GM12865 (cell line): Measurements from ENCODE around the gene KCNJ14.
"Not testable (repeated sequence)": the region's sequence is repeated elsewhere in the genome, so short reads cannot be mapped to it uniquely, and the experiment has no call there.

Experiments used
- DNase-seq: peaks from one replicate; pipeline ENCODE4 v3.0.0; 2010; ENCODE audit warnings: low read depth
- H3K4me3 ChIP-seq: 2 replicates; pipeline ENCODE4 v1.5.1; 2011; ENCODE audit warnings: mild to moderate bottlenecking, low read depth, low read length, control low read depth
- TF ChIP-seq, protein P1 (sequence below): IDR thresholded peaks from 2 replicates; pipeline ENCODE4 v1.5.1; 2011; ENCODE audit warnings: low read length, control low read depth, low read depth, inconsistent platforms; ENCODE audit not compliant: insufficient read depth; ENCODE audit errors: missing control alignments

KCNJ14 gene

DNA sequence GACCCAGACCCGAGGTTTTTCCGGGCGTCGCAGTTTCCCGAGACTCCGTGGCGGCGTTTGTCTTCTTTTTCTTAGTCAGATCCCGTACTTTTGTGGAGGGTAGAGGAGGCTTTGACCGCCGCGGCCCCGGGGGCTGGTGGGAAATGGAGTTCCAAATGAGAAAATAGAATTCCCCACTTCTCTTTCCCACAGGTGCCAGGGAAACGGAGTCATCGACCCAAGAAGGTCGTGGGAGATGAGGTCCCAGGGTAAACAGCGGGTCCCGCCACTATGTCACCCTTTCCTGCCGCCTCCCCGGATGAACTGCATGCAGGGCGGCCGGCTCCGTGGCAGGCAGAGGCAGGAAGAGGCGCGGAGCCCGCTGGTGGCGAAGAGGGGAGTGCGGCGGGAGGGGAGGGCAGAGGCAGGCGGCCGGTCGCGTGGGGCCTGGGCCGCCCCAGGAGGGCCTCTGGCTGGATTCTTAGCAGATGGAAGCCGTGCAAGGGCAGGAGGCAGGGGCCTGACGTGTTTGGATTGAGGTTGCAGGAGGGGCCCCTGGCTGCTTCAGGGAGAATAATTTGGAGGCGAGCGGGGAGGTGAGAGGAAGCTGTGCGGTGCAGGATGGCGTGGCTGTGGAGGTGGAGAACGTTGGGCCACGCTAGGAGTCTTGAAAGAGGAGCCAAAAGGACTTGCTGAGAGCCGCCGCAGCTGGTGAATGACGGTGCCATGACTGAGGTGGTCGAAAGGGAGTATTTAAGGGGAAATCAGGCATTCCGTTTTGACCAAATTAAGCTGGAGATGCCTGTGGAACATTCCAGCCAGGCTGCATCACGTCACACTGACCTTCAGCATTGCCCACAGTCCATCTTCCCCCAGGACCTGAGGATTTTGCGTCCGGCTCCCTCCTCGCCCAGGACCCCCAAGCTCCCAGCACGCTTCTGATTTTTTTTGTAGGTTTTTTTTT lies 25.5 kb downstream of the KCNJ14 start:
- TF ChIP-seq, protein P1, sequence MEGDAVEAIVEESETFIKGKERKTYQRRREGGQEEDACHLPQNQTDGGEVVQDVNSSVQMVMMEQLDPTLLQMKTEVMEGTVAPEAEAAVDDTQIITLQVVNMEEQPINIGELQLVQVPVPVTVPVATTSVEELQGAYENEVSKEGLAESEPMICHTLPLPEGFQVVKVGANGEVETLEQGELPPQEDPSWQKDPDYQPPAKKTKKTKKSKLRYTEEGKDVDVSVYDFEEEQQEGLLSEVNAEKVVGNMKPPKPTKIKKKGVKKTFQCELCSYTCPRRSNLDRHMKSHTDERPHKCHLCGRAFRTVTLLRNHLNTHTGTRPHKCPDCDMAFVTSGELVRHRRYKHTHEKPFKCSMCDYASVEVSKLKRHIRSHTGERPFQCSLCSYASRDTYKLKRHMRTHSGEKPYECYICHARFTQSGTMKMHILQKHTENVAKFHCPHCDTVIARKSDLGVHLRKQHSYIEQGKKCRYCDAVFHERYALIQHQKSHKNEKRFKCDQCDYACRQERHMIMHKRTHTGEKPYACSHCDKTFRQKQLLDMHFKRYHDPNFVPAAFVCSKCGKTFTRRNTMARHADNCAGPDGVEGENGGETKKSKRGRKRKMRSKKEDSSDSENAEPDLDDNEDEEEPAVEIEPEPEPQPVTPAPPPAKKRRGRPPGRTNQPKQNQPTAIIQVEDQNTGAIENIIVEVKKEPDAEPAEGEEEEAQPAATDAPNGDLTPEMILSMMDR = no peak
- no peak for DNase-seq
- peak overlapping the region; percentile 54 for H3K4me3 ChIP-seq

DNA sequence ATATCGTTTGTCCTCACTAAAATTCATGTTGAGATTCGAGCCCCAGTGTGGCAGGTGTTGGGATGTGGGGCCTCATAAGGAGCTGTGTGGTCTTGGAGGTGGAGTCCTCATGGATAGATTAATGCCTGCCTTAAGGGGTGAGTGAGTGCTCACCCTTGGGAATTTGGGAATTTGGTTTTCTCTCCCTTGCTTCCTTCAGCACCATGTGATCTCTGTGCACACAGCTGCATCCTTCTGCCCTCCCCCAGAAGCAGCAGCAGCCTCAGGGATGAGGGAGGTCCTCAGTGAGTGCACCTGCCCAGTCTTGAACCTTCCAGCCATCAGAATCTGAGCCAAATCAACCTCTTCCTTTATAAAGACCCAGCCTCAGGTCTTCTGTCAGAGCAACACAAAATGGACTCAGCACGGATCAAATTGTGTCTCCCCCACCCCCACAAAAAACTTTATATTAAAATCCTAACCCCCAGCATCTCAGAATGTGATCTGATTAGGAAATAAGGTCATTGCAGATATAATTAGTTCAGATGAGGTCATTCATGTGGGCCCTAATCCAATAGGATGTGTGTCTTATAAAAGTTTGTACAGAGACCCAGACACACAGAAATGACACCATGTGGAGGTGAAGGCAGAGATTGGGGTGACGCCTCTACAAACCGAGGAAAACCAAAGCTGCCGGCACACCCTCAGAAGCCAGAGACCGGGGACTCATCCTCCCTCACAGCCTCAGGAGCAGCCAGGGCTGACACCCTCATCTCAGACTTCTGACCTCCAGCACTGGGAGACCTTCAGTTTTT lies 26.7 kb downstream of the KCNJ14 start:
- no peak overlapping the region for H3K4me3 ChIP-seq
- no peak for DNase-seq
- TF ChIP-seq, protein P1 = no peak

DNA sequence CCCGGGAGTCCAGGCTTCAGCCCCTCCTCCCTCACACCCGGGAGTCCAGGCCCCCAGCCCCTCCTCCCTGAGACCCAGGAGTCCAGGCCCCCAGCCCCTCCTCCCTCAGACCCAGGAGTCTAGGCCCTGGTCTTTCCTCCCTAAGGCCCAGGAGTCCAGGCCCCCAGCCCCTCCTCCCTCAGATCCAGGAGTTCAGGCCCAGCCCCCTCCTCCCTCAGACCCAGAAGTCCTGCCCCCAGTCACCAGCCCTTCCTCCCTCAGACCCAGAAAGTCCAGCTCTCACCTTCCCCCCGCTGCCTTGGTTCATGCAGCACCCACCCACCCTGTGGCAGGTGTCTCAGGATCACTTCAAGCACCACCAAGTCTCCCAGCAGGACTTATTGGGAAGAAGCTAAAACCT lies 27.9 kb downstream of the KCNJ14 start:
- DNase-seq = no peak
- H3K4me3 ChIP-seq = no peak overlapping the region
- TF ChIP-seq, protein P1 = no peak

DNA sequence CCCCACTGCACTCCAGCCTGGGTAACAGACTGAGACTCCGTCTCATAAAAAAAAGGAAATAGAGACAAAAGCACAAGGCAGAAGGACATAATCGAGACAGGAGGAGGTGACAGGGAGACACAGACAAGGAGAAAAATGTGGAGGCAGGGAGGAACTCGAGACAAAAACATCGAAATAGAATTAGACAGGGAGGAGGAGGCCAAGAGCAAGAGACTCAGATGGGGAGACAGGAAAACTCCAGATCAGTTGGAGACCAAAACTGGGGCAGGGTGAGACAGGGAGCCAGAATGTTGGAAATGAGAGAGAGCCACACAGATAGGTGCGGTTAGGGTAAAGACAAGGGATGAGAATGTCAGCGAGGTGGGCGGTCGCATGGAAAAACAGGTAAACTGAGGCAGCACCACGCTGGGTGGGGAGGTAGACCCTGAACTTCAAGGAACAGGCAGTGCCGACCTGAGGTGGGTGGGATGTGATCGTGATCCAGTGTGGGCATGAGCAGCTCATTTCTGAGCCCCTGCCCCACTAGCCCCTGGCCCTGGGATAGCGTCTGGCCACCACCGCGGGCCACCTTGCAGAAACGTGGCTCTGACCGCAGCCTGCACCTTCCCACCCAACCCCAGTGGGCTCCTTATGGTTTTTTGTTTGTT lies 29.0 kb downstream of the KCNJ14 start:
- TF ChIP-seq, protein P1 = no peak
- DNase-seq = no peak
- H3K4me3 ChIP-seq = no peak overlapping the region

DNA sequence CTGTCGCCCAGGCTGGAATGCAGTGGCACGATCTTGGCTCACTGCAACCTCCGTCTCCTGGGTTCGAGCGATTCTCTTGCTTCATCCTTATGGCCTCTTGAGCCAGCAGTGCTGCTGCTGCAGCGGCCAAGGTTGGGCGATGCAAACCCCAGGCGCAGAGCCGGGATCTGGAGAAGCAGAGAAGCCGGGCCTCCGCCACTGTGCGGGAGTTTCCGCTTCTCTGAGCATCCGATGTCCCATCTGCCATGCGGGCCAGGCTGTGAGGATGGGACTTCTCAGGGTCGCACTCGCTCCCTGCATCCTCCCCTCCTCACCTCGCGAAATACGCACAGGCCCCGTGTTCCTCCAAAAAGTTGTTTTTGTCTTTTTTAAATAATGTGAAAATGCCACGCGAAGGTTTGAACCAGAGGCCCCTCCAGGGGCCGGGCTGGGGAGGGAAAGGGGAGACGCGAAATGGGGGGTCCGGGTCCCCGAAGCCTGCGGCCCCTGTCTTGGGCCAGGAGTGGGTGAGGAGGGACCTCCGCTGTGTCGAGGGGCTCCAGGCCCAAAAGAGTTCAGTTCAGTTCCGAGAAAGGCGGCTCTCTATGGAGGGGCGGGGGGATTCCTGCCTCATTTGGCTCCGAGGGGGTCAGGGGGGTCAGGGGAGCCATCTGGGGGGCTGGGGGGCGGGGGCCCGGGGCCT lies 29.7 kb downstream of the KCNJ14 start:
- TF ChIP-seq, protein P1 = no peak
- DNase-seq = no peak
- H3K4me3 ChIP-seq = no peak overlapping the region

DNA sequence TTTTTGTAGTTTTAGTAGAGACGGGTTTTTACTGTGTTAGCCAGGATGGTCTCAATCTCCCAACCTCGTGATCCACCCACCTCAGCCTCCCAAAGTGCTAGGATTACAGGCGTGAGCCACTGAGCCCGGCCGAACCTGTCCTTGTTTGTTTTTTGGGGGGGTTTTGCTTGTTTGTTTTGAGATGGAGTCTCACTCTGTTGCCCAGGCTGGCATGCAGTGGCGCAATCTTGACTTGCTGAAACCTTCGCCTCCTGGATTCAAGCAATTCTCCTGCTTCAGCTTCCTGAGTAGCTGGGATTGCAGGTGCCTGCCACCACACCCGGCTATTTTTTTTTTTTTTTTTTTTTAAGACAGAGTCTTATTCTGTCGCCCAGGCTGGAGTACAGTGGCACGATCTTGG lies 31.3 kb downstream of the KCNJ14 start:
- not testable (repeated sequence) for H3K4me3 ChIP-seq, DNase-seq
